KOPT-K1 (cell line): ENCODE results near the gene SPHK1.

Experiments used
- H3K27ac ChIP-seq: fragments of 200-600 bp; sonication (generic); 2 replicates; pipeline ENCODE4 v1.5.1; 2016; ENCODE audit warnings: antibody characterized with exemption, mild to moderate bottlenecking, low read depth, low read length; ENCODE audit not compliant: poor library complexity, severe bottlenecking
- H3K36me3 ChIP-seq: fragments of 200-600 bp; sonication (generic); 2 replicates; pipeline ENCODE4 v1.5.1; 2017; ENCODE audit warnings: antibody characterized with exemption, mild to moderate bottlenecking, low read length, moderate library complexity; ENCODE audit not compliant: insufficient read depth
- H3K9me3 ChIP-seq: fragments of 200-600 bp; sonication (generic); 2 replicates; pipeline ENCODE4 v1.5.1; 2017; ENCODE audit warnings: antibody characterized with exemption, low read length, mild to moderate bottlenecking; ENCODE audit not compliant: insufficient read depth, poor library complexity, severe bottlenecking

SPHK1 gene

DNA sequence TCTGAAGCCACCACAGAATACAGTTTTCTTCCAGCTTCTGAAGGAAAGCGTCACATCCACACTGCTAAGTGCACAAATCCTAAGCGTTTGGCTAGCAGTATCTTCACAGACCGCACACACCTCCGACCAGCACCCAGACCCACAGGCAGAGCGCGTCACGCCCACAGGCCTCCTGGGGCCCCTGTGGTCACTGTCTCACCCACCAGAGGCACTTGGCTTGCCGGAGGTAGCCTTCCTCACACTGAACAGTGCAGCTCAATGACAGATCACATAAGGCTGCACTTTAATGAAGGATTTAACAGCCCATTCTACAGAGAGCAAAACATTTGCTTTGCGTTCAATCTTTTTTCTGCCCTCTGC lies 21.2 kb downstream of the SPHK1 start:
- Histone ChIP-seq H3K36me3 (peaks cover 65% of the 10 kb centered on the region), H3K9me3 (no peaks in the 10 kb centered on the region), H3K27ac (no peak overlapping the region)

DNA sequence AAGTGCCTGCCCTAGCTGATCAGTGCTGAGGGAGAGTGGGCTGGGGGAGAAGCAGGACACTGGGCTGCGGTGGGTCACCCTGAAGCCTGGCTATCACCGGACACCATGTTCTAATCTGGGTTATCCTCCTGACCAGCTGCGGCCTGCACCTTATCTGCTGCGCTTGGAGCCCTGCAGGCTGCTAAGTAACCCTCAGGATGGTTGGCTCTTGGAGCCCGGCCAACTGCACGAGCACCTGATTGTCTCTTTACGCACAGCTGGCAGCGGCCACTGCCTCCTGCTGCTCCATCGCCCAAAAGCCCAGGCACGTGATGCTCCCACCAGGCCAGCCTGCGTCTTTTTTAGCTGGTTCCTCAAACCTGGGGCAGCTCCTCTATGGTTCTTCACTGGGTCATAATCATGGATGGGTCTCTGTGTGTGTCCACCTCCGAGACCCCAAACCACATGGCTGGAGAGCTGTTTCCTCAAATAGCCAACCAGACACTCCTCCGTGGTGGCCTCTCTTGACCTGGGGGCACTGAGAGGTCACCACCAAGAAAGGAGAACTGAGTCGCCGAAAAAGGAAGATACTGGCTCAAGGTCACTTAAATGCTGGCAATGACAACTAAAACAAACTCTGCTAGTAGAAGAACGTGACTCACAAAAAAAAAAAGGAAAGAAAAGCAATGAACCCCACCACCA lies 21.7 kb downstream of the SPHK1 start:
- peaks cover 64% of the 10 kb centered on the region for H3K36me3 ChIP-seq
- no peak overlapping the region for H3K27ac ChIP-seq
- H3K9me3 ChIP-seq: no peaks in the 10 kb centered on the region

DNA sequence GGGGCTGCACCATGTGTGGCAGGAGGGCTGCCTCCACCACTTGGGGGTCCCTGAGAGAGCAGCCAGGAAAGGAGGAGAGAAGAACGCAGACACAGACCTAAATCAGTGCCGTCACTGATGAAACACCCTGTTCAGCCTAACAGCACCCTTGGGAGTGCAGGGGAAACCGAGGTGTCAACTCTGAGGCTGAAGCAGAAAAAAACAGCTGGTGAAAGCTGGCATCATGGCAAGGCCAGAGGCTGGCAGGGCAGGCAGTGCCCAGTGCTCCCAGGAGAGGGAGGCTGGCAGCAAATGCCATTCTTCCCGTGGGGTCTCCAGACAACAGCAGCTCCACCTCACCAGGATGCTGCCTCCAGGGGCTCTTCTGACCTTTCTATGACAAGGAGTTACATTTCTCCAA lies 23.1 kb downstream of the SPHK1 start:
- peaks cover 58% of the 10 kb centered on the region for H3K36me3 ChIP-seq
- no peaks in the 10 kb centered on the region for H3K9me3 ChIP-seq
- no peak overlapping the region for H3K27ac ChIP-seq

DNA sequence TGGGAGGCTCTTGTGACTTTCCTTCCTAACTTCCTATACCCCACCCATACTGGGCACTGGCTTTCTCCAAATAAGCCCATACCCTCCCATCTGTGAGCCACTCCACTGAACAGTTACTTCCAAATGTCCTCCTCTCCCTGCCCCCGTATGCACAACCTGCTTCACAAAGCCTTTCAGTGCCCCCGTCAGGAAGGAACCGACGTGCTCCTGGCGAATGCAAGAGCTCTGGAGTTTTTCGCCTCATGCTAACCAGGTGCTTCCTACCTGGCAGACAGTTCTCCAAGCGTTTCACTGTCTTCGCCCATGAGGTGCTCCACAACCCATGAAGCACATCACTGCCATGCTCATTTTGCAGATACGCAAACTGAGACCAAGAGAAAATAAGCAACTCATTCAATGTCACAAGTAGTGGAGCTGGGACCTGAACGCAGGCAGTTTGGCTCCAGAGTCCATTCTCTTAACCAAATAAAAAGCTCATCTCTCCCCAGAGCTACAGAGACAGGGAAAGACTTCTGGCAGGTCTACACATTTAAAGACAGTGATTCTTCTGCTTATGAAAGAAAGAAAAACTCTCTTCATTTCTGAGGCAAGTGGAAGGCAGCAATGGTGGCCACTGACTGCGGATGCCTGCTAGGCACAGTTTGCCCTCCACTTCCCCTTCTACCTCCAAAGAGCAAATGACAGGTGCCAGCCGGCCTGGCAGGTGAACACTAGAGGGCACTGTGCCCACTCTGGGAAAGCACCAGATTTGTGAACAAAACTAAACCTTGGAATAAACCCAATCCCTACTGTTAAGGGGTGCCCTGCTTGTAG lies 23.8 kb downstream of the SPHK1 start:
- H3K9me3 ChIP-seq: no peaks in the 10 kb centered on the region
- H3K36me3 ChIP-seq: peaks cover 56% of the 10 kb centered on the region
- H3K27ac ChIP-seq: no peak overlapping the region

DNA sequence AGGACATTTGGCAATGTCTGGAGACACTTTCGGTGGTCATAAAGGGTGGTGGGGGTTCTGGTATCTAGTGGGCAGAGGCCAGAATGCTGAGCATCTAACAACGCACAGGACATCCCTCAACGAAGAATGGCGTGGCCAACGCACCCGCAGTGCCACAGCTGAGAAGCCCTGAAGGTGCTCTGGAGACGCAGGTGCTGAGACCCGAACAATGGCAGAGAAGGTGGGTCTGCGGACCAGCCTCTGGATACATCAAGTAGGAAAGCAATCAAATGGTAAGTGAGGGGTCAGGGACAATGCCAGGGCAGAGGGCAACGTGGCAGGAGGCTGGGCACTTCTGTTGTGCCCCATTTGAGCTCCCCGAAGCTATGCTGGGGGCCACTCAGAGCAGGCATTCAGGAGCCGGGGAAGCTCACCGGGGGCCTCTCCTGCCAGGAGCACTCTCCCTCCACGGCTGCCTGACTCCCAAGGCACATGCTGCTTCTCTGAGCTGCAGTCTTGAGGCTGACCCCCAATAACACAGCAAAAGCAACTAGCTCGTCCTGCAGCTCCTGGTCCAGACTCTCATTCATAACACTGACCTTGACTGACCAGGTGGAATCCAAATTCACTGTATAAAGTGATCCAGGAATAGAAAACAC lies 26.0 kb downstream of the SPHK1 start:
- Histone ChIP-seq H3K36me3 (peaks cover 34% of the 10 kb centered on the region; the same call in 1 of the 2 replicates), H3K27ac (no peak overlapping the region)

DNA sequence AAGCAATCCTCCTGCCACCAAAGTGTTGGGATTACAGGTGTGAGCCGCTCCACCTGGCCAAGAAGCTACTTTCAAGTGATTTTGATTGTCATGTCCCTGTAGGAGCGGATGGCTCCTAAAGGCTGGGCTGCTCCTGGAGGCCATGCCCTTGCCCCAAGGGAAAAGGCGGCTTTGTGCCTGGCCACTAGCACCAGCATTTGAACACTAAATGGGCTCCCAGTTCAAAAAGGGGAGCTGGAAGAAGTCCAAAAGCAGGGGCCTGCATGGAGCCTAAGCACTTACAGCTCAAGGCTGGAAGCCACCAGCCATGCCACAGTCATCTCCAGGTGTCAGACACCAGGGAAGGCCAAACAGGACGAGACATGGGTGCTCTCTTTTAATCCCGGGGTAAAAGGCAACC lies 26.8 kb downstream of the SPHK1 start:
- H3K27ac ChIP-seq: no peak overlapping the region
- no peaks in the 10 kb centered on the region for H3K9me3 ChIP-seq
- H3K36me3 ChIP-seq: peaks cover 26% of the 10 kb centered on the region; the same call in 1 of the 2 replicates

More for the DNA sequence above, 26.0 kb downstream of the SPHK1 start:
- no peaks in the 10 kb centered on the region for H3K9me3 ChIP-seq

DNA sequence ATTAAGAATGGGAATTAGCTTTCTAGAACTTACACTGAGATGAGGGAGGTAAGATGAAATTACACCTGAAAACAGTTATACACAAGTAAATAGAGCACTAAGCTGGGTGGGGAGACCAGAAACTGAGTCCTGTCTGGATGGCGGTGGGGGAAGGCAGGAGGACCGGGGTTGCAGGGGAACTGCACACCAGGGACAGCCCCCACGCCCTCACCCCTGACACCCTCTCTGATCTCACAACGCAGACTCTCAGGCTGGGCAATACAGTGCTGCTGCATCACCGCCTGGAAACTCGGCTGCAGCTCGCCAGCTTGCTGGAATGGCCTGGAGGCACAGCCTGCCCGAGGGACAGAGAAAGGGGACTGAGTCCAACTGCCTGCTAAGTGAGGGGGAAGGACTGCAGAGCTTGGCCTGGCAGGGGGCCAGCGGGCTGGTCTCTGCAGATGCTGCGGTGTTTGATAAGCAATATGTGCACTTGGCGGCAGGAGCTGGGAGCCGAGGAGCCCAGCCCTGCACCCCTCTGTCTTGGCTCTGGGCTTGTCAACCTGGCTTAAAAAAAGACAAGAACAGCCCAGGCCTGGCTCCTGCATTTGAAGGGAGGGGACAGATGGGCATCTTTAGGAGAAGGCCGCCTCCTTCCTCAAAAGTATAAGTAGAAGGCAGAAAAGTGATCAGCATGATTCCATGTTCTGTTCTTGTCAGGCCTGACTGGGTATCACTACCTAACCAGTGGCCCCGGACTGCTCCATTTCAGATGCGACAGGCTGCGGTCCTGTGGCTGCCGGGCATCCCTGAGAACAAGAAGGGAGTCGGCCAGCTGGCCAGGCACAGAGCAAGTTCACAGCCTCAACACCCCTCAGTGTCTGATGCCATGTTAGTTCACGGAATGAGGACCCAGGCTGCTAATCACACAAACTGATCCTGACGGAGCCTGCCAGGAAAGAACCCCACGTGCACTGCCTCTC lies 30.2 kb downstream of the SPHK1 start:
- Histone ChIP-seq H3K36me3 (peaks cover 32% of the 10 kb centered on the region; the same call in 1 of the 2 replicates), H3K27ac (no peak overlapping the region)

DNA sequence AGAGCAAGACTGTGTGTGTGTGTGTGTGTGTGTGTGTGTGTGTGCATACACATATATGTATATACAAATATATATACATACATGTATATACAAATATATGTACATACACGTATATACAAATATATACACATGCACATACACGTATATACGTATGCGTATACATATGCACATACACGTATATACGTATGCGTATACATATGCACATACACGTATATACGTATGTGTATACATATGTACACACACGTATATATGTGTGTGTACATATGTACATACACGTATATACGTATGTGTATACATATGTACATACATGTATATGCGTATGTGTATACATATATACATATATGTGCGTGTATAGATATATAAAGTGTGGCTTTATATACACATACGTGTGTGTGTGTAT lies 31.4 kb downstream of the SPHK1 start:
- Histone ChIP-seq H3K9me3 (no peaks in the 10 kb centered on the region), H3K36me3 (peaks cover 22% of the 10 kb centered on the region; the same call in 1 of the 2 replicates), H3K27ac (no peak overlapping the region)

More for the DNA sequence above, 30.2 kb downstream of the SPHK1 start:
- no peaks in the 10 kb centered on the region for H3K9me3 ChIP-seq

DNA sequence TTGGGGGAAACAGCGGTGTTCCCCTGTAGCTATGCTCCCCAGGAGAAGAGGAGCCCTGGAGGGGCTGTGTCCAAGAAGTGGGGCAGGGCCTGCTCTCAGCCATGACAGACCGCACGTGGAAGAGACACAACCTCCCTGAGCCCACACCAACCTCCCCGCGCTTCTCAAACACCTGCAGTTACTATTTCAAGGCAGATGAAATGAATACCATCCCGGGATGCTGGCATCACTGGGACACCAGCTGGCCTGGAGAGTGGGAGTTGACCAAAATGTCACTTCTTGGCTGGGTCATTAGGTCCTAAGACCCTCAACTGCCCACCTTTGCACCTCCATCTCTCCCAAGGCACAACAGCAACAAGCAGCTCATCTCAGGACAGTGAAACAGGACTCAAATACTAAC lies 32.0 kb downstream of the SPHK1 start:
- Histone ChIP-seq H3K27ac (no peak overlapping the region), H3K9me3 (no peaks in the 10 kb centered on the region), H3K36me3 (peaks cover 18% of the 10 kb centered on the region; the same call in 1 of the 2 replicates)

DNA sequence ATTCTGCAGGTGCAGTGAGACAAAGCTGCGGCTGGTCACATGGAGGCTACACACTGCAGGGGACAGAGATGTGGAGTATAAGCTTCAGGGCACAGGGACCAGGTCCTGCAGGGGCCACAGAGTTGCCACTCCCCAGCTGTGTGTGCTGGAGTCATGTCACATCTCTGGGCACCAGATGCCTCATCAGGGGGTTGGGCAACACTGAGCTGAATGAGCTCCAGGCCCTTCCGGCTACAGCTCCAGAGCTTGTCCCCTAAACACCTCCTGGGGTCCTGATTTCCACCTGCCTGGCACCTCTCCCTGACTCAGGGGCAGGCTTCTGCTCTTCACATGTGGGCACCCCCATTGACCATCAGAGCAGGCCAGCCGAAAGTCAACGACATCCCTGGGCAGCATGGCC lies 32.5 kb downstream of the SPHK1 start:
- peaks cover 16% of the 10 kb centered on the region; the same call in 1 of the 2 replicates for H3K36me3 ChIP-seq
- no peak overlapping the region for H3K27ac ChIP-seq
- no peaks in the 10 kb centered on the region for H3K9me3 ChIP-seq

DNA sequence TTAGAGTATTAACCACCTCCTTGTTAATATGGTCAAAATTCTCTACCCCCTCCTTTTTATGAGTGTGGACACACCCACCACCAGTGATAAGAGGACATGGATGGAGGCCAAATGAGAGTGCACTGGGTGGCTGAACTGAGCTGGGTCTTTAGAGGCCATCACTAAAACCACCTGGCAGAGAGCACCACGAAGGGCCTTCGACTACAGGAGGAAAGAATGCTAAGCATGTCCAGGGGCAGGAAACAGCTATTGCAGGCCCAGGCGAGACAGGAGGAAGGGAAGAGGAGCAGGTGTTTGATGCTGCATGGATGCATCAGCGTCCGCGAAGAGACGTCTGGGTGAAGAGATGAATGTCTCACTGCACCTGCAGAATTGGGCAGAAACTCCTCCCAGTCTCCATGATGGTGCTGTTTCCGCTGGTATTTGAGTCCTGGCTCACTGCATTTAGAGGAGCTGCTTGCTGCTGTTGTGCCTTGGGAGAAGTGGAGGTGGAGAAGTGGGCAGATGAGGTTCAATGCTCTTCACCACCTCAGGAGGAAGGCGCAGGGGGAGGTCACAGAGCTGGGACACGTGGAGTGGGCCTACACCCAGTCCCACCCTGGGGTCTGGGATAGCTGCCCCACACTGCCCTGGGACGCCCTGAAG lies 33.2 kb downstream of the SPHK1 start:
- Histone ChIP-seq H3K27ac (no peak overlapping the region), H3K9me3 (no peaks in the 10 kb centered on the region), H3K36me3 (peaks cover 9% of the 10 kb centered on the region; the same call in 1 of the 2 replicates)

DNA sequence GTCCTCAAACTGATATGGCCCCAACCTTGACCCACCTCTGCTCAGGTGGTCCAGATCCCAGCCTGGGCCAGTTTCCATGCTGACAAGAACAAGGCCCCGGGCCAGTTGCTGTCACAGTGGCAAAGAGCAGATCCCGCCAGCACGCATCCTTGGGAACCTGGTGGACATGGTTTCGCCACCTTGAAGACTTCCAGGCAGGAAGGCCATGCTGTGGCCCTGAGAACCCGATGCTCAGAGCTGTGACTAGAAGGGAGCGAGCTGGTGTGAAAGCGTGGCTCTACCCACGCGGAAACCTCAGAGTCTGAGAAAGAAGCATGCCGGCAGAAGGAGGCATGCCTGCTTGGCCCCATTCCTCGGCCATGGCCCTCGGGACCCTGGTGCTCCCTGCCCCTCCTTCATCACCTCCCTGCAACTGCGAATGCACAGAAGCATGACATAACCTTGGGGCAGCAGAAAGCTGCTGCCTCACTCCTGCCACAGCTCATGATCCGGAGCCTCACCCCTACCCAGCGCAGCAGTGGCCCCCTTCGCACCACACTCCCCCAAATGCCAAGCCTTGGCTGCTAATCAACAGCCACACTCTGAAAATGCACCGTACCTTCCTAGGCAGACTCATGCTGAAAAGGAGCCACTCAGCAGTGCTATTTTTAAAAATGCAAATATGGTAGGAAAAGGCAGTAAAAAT lies 35.3 kb downstream of the SPHK1 start:
- H3K9me3 ChIP-seq: no peaks in the 10 kb centered on the region
- H3K36me3 ChIP-seq: peaks cover 7% of the 10 kb centered on the region; the same call in 1 of the 2 replicates
- no peak overlapping the region for H3K27ac ChIP-seq

DNA sequence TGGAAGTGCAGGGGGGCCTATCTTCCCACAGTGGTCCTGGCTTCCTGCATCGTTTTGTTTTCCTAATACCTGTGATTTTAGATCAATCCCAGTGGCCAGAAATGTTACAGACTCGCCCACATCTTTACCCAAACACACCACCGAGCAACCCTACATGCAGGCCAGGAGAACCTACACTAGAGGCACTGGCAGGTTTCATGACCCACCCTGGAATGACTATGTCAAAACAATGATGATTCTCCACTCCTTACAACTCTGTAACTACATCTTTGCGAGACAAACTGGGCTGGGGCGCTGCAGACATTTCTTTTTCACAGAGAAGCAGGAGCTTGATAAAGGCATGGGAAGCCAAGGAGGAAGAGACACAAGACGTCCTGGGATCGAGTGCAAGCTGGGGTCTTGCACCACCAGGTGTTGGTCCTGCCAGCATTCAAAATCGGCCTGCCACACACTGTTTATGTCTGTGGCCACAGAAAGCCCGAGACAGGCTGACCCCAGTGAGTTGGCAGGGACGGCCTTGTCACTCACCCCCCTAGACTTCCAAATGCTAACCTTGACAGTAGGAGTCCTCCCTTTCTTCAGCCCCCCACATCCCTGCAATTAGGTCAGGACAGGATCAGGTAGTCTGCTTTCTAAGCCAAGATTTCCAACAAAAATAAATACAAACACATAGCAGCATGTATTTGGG lies 36.1 kb downstream of the SPHK1 start:
- H3K36me3 ChIP-seq: peaks cover 7% of the 10 kb centered on the region; the same call in 1 of the 2 replicates
- H3K27ac ChIP-seq: no peak overlapping the region
- no peaks in the 10 kb centered on the region for H3K9me3 ChIP-seq
